ENCODE measurements around the gene LONP1.
"Not testable (repeated sequence)": the region's sequence is repeated elsewhere in the genome, so short reads cannot be mapped to it uniquely, and the experiment has no call there.

Gene LONP1

GRCh38 chr19:5693195-5694166, 26.5 kb downstream of the LONP1 start:
- H3K4me1 Mint-ChIP-seq (ENCODE audit: low read depth): peaks cover 15% of the 10 kb centered on the region
- no peak overlapping the region for H3K4me3 Mint-ChIP-seq
- H3K9me3 Mint-ChIP-seq: no peaks in the 10 kb centered on the region
- H3K27me3 Mint-ChIP-seq (ENCODE audit: low read depth): no peaks in the 10 kb centered on the region
- H3K36me3 Mint-ChIP-seq (ENCODE audit: low read depth): peaks cover 22% of the 10 kb centered on the region
- no peak overlapping the region for H3K27ac Mint-ChIP-seq

- H3K4me1 Mint-ChIP-seq (ENCODE audit: low read depth): peaks cover 19% of the 10 kb centered on the region
- H3K27ac Mint-ChIP-seq: peak overlapping the region; percentile 3
- no peaks in the 10 kb centered on the region for H3K27me3 Mint-ChIP-seq (ENCODE audit: low read depth)
- peak overlapping the region; percentile 71 for H3K4me3 Mint-ChIP-seq
- peaks cover 22% of the 10 kb centered on the region for H3K36me3 Mint-ChIP-seq (ENCODE audit: low read depth)
- H3K9me3 Mint-ChIP-seq: no peaks in the 10 kb centered on the region
Observed at GRCh38 chr19:5692723-5693194, 27.2 kb downstream of the LONP1 start.

- Mint-ChIP-seq H3K4me1 (ENCODE audit: low read depth) (peaks cover 19% of the 10 kb centered on the region), H3K27me3 (ENCODE audit: low read depth) (no peaks in the 10 kb centered on the region), H3K9me3 (no peaks in the 10 kb centered on the region), H3K36me3 (ENCODE audit: low read depth) (peaks cover 22% of the 10 kb centered on the region), H3K27ac (peak overlapping the region; percentile 31), H3K4me3 (peak overlapping the region; percentile 97)
Observed at GRCh38 chr19:5691822-5692722, 27.9 kb downstream of the LONP1 start.

- peaks cover 22% of the 10 kb centered on the region for H3K36me3 Mint-ChIP-seq (ENCODE audit: low read depth)
- peaks cover 23% of the 10 kb centered on the region for H3K4me1 Mint-ChIP-seq (ENCODE audit: low read depth)
- H3K4me3 Mint-ChIP-seq: peak overlapping the region; percentile 97
- H3K9me3 Mint-ChIP-seq: no peaks in the 10 kb centered on the region
- H3K27me3 Mint-ChIP-seq (ENCODE audit: low read depth): no peaks in the 10 kb centered on the region
- H3K27ac Mint-ChIP-seq: peak overlapping the region; percentile 92
Observed at GRCh38 chr19:5690955-5691821, 28.8 kb downstream of the LONP1 start.

- Mint-ChIP-seq H3K27me3 (ENCODE audit: low read depth) (no peaks in the 10 kb centered on the region), H3K4me3 (peak within 1 kb of the TSS; percentile 97), H3K4me1 (ENCODE audit: low read depth) (peaks cover 23% of the 10 kb centered on the region), H3K9me3 (no peaks in the 10 kb centered on the region), H3K27ac (peak within 1 kb of the TSS; percentile 92), H3K36me3 (ENCODE audit: low read depth) (peaks cover 22% of the 10 kb centered on the region)
Observed at GRCh38 chr19:5690125-5690954, 29.6 kb downstream of the LONP1 start, which contains the start of gene RPL36. Gene RPL36 (plus strand): TSS chr19:5690295. CDS start chr19:5690508, 213 bp downstream.

- peak overlapping the region; percentile 31 for H3K27ac Mint-ChIP-seq
- not testable (repeated sequence) for H3K9me3 Mint-ChIP-seq; H3K27me3 Mint-ChIP-seq (ENCODE audit: low read depth)
- H3K36me3 Mint-ChIP-seq (ENCODE audit: low read depth): peaks cover 18% of the 10 kb centered on the region
- peak overlapping the region; percentile 50 for H3K4me3 Mint-ChIP-seq
- H3K4me1 Mint-ChIP-seq (ENCODE audit: low read depth): peaks cover 23% of the 10 kb centered on the region
Observed at GRCh38 chr19:5688262-5688881, 31.6 kb downstream of the LONP1 start.

- no peaks in the 10 kb centered on the region for H3K9me3 Mint-ChIP-seq
- H3K4me3 Mint-ChIP-seq: no peak overlapping the region
- peaks cover 22% of the 10 kb centered on the region for H3K4me1 Mint-ChIP-seq (ENCODE audit: low read depth)
- H3K27ac Mint-ChIP-seq: no peak overlapping the region
- H3K36me3 Mint-ChIP-seq (ENCODE audit: low read depth): peaks cover 17% of the 10 kb centered on the region
- no peaks in the 10 kb centered on the region for H3K27me3 Mint-ChIP-seq (ENCODE audit: low read depth)
Observed at GRCh38 chr19:5687360-5688198, 32.4 kb downstream of the LONP1 start.

- Mint-ChIP-seq H3K27ac (peak overlapping the region; percentile 87), H3K27me3 (ENCODE audit: low read depth) (peaks cover 6% of the 10 kb centered on the region), H3K4me3 (peak overlapping the region; percentile 84), H3K9me3 (no peaks in the 10 kb centered on the region), H3K4me1 (ENCODE audit: low read depth) (peaks cover 23% of the 10 kb centered on the region), H3K36me3 (ENCODE audit: low read depth) (peaks cover 12% of the 10 kb centered on the region)
Observed at GRCh38 chr19:5686647-5687359, 33.1 kb downstream of the LONP1 start.

GRCh38 chr19:5686326-5686646, 33.7 kb downstream of the LONP1 start:
- Mint-ChIP-seq H3K4me3 (peak overlapping the region; percentile 84), H3K36me3 (ENCODE audit: low read depth) (peaks cover 12% of the 10 kb centered on the region), H3K9me3 (no peaks in the 10 kb centered on the region), H3K27me3 (ENCODE audit: low read depth) (peaks cover 11% of the 10 kb centered on the region), H3K4me1 (ENCODE audit: low read depth) (peaks cover 26% of the 10 kb centered on the region), H3K27ac (peak overlapping the region; percentile 87)

GRCh38 chr19:5684694-5685430, 35.1 kb downstream of the LONP1 start:
- H3K4me1 Mint-ChIP-seq (ENCODE audit: low read depth): peaks cover 21% of the 10 kb centered on the region
- H3K9me3 Mint-ChIP-seq: no peaks in the 10 kb centered on the region
- H3K27me3 Mint-ChIP-seq (ENCODE audit: low read depth): peaks cover 11% of the 10 kb centered on the region
- H3K36me3 Mint-ChIP-seq (ENCODE audit: low read depth): no peaks in the 10 kb centered on the region
- H3K4me3 Mint-ChIP-seq: no peak overlapping the region
- H3K27ac Mint-ChIP-seq: no peak overlapping the region

GRCh38 chr19:5683177-5683886, 36.6 kb downstream of the LONP1 start:
- Mint-ChIP-seq H3K4me1 (ENCODE audit: low read depth) (peaks cover 22% of the 10 kb centered on the region), H3K27ac (no peak overlapping the region), H3K4me3 (no peak overlapping the region), H3K9me3 (no peaks in the 10 kb centered on the region), H3K27me3 (ENCODE audit: low read depth) (peaks cover 11% of the 10 kb centered on the region), H3K36me3 (ENCODE audit: low read depth) (no peaks in the 10 kb centered on the region)

Measured in T-helper 1 cell treated with Interleukin-12 subunit alpha and Interleukin-12 subunit beta and Interleukin-4 antibody, amounts not matched to agents 30 μg/mL and 1 μg/mL, for 36 hours (primary cell).